ENCODE results near the gene RNF38.
"Not testable (repeated sequence)": the region's sequence is repeated elsewhere in the genome, so short reads cannot be mapped to it uniquely, and the experiment has no call there.

RNF38 gene

DNA sequence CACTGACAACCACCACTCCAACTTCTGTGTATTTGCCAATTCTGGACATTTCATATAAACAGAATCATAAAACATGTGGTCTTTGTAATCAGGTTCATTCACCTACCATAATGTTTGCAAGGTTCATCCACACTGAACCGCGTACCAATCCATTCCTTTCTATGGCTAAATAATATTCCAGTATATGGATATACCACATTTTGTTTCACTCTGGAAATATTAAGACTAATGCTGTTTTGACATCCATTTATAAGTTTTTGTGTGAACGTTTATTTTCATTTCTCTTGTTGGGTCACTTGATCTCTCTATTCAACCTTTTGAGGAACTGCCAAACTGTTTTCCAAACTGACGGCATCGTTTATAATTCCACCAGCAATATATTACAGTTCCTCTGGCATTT is 26.3 kb upstream of the RNF38 start:
- no peak overlapping the region for H3K4me3 ChIP-seq (replicated peaks in 1 of 2; ENCODE audit: low read depth in 2 of 2, low read length in 2 of 2)
- DNase-seq (ENCODE audit: low read depth in 2 of 2): no peak
- TF ChIP-seq, protein P1, sequence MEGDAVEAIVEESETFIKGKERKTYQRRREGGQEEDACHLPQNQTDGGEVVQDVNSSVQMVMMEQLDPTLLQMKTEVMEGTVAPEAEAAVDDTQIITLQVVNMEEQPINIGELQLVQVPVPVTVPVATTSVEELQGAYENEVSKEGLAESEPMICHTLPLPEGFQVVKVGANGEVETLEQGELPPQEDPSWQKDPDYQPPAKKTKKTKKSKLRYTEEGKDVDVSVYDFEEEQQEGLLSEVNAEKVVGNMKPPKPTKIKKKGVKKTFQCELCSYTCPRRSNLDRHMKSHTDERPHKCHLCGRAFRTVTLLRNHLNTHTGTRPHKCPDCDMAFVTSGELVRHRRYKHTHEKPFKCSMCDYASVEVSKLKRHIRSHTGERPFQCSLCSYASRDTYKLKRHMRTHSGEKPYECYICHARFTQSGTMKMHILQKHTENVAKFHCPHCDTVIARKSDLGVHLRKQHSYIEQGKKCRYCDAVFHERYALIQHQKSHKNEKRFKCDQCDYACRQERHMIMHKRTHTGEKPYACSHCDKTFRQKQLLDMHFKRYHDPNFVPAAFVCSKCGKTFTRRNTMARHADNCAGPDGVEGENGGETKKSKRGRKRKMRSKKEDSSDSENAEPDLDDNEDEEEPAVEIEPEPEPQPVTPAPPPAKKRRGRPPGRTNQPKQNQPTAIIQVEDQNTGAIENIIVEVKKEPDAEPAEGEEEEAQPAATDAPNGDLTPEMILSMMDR (IDR thresholded peaks at IDR 0.05; ENCODE audit: low read depth, low read length): no peak

DNA sequence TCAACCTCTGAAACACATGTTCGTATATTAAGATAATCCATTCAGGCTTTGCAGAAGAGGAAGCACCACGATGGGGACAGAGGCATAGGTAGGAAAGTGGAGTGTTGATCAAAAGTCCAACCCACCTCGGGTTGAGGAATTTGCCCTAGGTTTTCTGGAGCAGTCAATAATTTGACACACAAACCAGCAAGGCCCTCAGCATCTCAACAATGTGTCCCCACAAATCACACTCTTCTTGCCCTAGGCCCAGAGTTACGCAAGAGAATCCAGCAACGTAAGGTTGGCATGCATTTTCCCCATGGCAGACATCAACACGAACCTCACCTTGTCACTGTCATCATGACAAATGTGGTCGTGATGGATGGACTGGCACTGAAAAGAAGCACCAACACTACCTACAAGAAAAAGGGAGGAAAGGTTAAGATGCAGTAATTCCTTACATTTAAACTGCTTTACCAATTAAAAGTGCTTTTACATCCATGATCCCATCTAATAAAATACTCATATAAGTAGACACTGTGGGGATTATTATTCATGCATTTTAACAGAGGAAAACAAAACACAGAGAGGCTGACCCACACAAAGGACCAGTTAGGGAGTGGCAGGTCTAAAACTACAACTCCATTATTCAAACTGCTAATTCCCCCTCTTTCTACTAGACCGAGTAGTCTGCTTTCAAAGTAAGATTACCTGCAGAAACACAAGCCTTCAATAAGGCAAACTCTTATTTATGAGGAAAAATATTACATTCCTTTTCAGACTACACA is 24.4 kb upstream of the RNF38 start:
- TF ChIP-seq, protein P1 (IDR thresholded peaks at IDR 0.05; ENCODE audit: low read depth, low read length): no peak
- DNase-seq (ENCODE audit: low read depth in 2 of 2): no peak
- no peak overlapping the region for H3K4me3 ChIP-seq (replicated peaks in 1 of 2; ENCODE audit: low read depth in 2 of 2, low read length in 2 of 2)

DNA sequence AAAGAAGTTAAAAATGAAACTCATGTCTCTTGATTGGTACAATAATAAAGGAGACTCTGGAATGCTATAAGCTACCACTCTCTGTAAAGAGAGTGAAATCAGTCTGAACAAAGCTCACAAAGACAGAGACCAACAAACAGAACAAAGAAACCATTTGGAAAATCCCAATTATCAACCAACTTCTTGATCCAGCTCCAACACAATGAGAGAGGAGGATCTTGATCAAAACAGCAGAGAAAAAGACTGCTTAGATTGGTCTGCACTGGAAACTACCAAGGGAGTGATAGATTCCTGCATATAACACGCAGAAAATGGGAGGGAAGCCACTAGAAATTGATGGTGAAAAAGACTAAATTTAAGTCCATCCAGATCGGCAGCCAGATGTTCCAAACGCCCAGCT is 23.1 kb upstream of the RNF38 start:
- H3K4me3 ChIP-seq (replicated peaks in 1 of 2; ENCODE audit: low read depth in 2 of 2, low read length in 2 of 2): no peak overlapping the region
- no peak for DNase-seq (ENCODE audit: low read depth in 2 of 2)
- TF ChIP-seq, protein P1 (IDR thresholded peaks at IDR 0.05; ENCODE audit: low read depth, low read length): no peak

DNA sequence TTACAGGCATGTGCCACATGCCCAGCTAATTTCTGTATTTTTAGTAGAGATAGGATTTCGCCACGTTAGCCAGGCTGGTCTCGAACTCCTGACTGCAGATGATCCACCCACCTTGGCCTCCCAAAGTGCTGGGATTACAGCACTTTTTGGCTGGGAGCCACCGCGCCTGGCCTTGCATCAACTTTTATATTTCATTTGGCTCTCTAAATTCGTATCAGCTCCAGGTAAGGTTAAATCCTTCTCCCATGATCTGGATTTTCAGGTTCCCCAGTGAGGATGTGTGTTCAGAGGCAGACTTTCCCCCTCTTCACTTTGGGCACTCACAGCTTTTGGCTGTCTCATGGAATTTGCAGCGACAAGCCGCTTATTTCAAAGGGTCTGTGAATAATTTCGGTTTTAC is 16.8 kb upstream of the RNF38 start:
- TF ChIP-seq, protein P1 (IDR thresholded peaks at IDR 0.05; ENCODE audit: low read depth, low read length): no peak
- H3K4me3 ChIP-seq (replicated peaks in 1 of 2; ENCODE audit: low read depth in 2 of 2, low read length in 2 of 2): no peak overlapping the region
- no peak for DNase-seq (ENCODE audit: low read depth in 2 of 2)

DNA sequence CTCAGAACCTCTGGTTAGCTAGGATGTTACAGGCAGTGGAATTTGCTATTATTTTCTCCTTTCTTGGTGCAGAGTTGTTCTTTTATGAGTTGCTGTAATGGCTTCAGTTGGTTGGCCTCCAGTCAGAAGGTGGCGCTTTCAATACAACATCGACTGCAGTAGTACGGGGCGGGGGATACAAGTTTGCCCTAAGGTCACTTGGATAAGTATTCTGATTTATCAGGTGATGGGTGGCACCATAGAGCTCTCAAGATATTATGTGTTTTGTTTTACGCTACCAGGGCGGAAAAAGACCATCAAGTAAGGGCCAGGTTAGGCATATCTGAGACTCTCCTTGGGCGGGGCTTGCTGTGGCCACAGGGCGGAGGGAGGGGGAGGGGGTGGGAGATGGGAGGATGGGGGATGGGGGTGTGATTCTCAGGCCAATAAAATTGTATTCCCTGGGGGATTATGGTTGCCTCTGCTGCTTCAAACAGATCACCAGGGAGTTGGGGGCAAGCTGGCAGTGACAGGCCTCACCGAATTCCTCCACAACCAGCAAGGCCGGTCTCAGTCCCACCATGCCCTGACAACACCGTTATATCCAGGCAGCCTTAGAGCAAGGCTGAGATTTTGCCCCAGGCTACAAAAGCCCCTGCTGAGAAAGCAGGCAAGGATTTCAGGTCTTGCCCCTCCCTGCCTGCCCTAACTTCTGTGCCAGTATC is 15.9 kb upstream of the RNF38 start:
- no peak overlapping the region for H3K4me3 ChIP-seq (replicated peaks in 1 of 2; ENCODE audit: low read depth in 2 of 2, low read length in 2 of 2)
- TF ChIP-seq, protein P1 (IDR thresholded peaks at IDR 0.05; ENCODE audit: low read depth, low read length): no peak
- no peak for DNase-seq (ENCODE audit: low read depth in 2 of 2)

DNA sequence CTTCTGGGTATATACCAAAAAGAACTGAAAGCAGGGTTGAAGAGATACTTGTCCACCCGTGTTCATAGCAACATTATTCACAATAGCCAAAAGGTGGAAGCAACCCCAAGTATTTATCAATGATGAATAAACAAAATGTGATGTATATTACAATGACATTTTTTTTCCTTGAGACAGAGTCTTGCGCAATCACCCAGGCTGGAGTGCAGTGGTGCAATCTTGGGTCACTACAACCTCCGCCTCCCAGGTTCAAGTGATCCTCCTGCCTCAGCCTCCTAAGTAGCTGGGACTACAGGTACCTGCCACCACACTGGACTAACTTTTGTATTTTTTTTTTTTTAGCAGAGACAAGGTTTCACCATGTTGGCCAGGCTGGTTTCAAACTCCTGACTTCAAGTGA is 11.3 kb upstream of the RNF38 start:
- not testable (repeated sequence) for H3K4me3 ChIP-seq (replicated peaks in 1 of 2; ENCODE audit: low read depth in 2 of 2, low read length in 2 of 2)
- DNase-seq (ENCODE audit: low read depth in 2 of 2): peak; percentile 27 to 61

DNA sequence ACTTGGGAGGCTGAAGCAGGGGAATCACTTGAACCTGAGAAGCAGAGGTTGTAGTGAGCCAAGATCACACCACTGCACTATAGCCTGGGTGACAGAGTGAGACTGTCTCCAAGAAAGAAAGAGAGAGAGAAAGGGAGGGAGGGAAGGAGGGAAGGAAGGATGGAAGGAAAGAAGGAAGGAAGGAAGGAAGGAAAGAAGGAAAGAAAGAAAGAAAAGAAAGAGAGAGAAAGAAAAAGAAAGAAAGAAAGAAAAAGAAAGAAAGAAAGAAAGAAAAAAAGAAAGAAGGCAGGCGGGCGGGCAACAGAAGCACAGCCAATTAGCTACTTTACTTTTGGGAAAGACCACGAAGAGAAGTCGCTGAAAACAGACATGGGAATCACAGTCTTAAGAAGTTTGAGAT is 9.0 kb upstream of the RNF38 start:
- not testable (repeated sequence) for DNase-seq (ENCODE audit: low read depth in 2 of 2); H3K4me3 ChIP-seq (replicated peaks in 1 of 2; ENCODE audit: low read depth in 2 of 2, low read length in 2 of 2)
